Hepatocyte (in vitro differentiated cells): ENCODE measurements around the gene RBM27. TPM values are rescaled to one million over a fixed set of nuclear protein-coding genes. Genes with fewer than 3 reads are reported as not detected.

Experiments
- DNase-seq: peaks from one replicate; pipeline ENCODE4 v3.0.0-alpha.2; 2016; ENCODE audit warnings: low spot score
- H2AFZ ChIP-seq: fragments of 200-600 bp; sonication (generic); 2 replicates; pipeline ENCODE4 v1.6.0; 2016; ENCODE audit warnings: antibody characterized with exemption, mild to moderate bottlenecking
- H3K27ac ChIP-seq: fragments of 200-600 bp; sonication (generic); 2 replicates; pipeline ENCODE4 v1.5.1; 2016; ENCODE audit warnings: mild to moderate bottlenecking
- H3K27me3 ChIP-seq: fragments of 200-600 bp; sonication (generic); 2 replicates; pipeline ENCODE4 v1.6.1; 2016
- H3K36me3 ChIP-seq: fragments of 200-600 bp; sonication (generic); replicated peaks from 2 replicates; pipeline ENCODE4 v1.5.1; 2016; ENCODE audit warnings: low read depth; ENCODE audit not compliant: insufficient read depth
- H3K4me1 ChIP-seq: fragments of 200-600 bp; sonication (generic); 2 replicates; pipeline ENCODE4 v1.5.1; 2016; ENCODE audit warnings: mild to moderate bottlenecking, moderate library complexity; ENCODE audit not compliant: insufficient read depth
- H3K4me2 ChIP-seq: fragments of 200-600 bp; sonication (generic); 2 replicates; pipeline ENCODE4 v1.6.0; 2016
- H3K4me3 ChIP-seq: fragments of 200-600 bp; sonication (generic); 2 replicates; pipeline ENCODE4 v1.5.1; 2016; ENCODE audit warnings: mild to moderate bottlenecking
- H3K79me2 ChIP-seq: fragments of 200-600 bp; sonication (generic); 2 replicates; pipeline ENCODE4 v1.6.0; 2017; ENCODE audit warnings: mild to moderate bottlenecking
- H3K9me2 ChIP-seq: fragments of 200-600 bp; sonication (generic); replicated peaks from 2 replicates; pipeline ENCODE4 v1.6.0; 2017; ENCODE audit warnings: mild to moderate bottlenecking; ENCODE audit not compliant: insufficient read depth
- H3K9me3 ChIP-seq: fragments of 200-600 bp; sonication (generic); 2 replicates; pipeline ENCODE4 v1.5.1; 2016; ENCODE audit warnings: low read depth, mild to moderate bottlenecking
- H4K20me1 ChIP-seq: fragments of 200-600 bp; sonication (generic); 2 replicates; pipeline ENCODE4 v1.6.0; 2016; ENCODE audit warnings: mild to moderate bottlenecking; ENCODE audit not compliant: insufficient read depth, poor library complexity, severe bottlenecking
- EZH2 ChIP-seq: fragments of 200-600 bp; sonication (generic); IDR thresholded peaks from 2 replicates; pipeline ENCODE4 v1.6.1; 2016; ENCODE audit warnings: antibody characterized with exemption, mild to moderate bottlenecking, borderline replicate concordance
- EZH2phosphoT487 ChIP-seq: fragments of 200-600 bp; sonication (generic); IDR thresholded peaks from one replicate; pipeline ENCODE4 v1.6.1; 2018; ENCODE audit warnings: antibody characterized with exemption, mild to moderate bottlenecking, low read depth, moderate library complexity; ENCODE audit not compliant: unreplicated experiment, severe bottlenecking
- WGBS: methylation state at CpG from one replicate; pipeline ENCODE4 v1.1.6; 2016; ENCODE audit warnings: low lambda C conversion rate; ENCODE audit errors: missing lambda C conversion rate; 5-methylcytosine and 5-hydroxymethylcytosine counted together
- polyA plus RNA-seq: library from polyadenylated mRNA; unstranded; fragments of >200 nt; fragmentation: Nextera tagmentation; extraction: Ambion mirVana; gene quantifications from 2 replicates; pipeline ENCODE4 v1.2.1, GENCODE V29; 2016
- total RNA-seq: library from RNA; depleted of rRNA; stranded (reverse); fragments of >200 nt; gene quantifications from 2 replicates; pipeline ENCODE4 v1.2.3, GENCODE V29; 2014
- TF ChIP-seq, protein P1 (sequence below): fragments of 200-600 bp; sonication (generic); IDR thresholded peaks from 2 replicates; pipeline ENCODE4 v1.5.1; 2016; ENCODE audit warnings: antibody characterized with exemption, mild to moderate bottlenecking; ENCODE audit not compliant: poor library complexity

Gene RBM27
- total and polyA plus RNA-seq, 2 experiments from 2014 or later, result 3.0 to 28.8 TPM

DNA sequence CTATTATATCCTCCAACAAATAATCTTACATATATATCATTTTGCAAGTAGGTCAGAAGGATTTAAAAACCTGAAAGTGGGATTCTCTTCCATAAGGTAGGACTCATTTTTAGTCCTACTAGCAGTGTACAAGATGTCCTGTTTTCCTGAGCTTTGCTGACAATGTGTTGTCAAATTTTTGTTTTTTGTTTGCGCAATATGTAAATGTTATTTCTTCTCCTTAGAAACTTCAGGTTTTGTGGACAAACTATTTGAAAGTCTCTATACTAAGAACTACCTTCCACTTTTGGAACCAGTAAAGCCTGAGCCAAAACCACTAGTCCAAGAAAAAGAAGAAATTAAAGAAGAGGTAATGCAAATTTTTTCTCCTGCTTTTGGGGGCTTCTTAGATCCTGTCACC is 19.8 kb downstream of the RBM27 start:
- H3K27ac ChIP-seq, result no peak overlapping the region
- TF ChIP-seq, protein P1, sequence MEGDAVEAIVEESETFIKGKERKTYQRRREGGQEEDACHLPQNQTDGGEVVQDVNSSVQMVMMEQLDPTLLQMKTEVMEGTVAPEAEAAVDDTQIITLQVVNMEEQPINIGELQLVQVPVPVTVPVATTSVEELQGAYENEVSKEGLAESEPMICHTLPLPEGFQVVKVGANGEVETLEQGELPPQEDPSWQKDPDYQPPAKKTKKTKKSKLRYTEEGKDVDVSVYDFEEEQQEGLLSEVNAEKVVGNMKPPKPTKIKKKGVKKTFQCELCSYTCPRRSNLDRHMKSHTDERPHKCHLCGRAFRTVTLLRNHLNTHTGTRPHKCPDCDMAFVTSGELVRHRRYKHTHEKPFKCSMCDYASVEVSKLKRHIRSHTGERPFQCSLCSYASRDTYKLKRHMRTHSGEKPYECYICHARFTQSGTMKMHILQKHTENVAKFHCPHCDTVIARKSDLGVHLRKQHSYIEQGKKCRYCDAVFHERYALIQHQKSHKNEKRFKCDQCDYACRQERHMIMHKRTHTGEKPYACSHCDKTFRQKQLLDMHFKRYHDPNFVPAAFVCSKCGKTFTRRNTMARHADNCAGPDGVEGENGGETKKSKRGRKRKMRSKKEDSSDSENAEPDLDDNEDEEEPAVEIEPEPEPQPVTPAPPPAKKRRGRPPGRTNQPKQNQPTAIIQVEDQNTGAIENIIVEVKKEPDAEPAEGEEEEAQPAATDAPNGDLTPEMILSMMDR, result no peak
- no peak for TF ChIP-seq EZH2phosphoT487
- TF ChIP-seq EZH2, result no peak
- peaks cover 4% of the 10 kb centered on the region for H4K20me1 ChIP-seq
- H3K79me2 ChIP-seq, result peaks cover 62% of the 10 kb centered on the region
- peaks cover 8% of the 10 kb centered on the region for H3K36me3 ChIP-seq
- no peaks in the 10 kb centered on the region for H3K4me1 ChIP-seq
- no peak for DNase-seq
- 97% methylated on average over 1 of the region's 1 CpG for WGBS
- no peaks in the 10 kb centered on the region for H3K9me3 ChIP-seq
- no peak overlapping the region for H3K4me2 ChIP-seq
- no peak overlapping the region for H3K4me3 ChIP-seq
- H3K27me3 ChIP-seq, result no peaks in the 10 kb centered on the region
- H2AFZ ChIP-seq, result no peak overlapping the region
- H3K9me2 ChIP-seq, result no peaks in the 10 kb centered on the region

DNA sequence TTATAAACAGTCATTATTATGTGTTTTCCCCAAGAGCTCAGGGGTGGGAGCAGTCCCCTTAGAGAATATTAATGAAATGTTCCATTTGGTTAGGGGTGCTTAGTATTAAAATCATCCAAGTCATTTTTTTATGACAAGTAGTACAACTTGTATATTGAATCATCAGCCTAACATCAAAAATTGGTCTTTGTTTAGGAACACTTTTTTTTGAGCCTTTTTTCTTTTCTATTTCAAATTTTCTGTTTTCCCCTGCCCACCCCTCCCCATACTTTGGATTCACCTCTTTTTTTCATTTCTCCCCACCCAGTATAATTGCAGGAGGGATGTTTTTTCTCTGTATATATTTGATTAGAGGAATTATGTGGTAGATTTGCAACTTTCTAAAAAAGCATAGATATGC is 25.8 kb downstream of the RBM27 start:
- Histone ChIP-seq H3K4me1 (no peaks in the 10 kb centered on the region), H3K4me3 (no peak overlapping the region), H3K79me2 (peaks cover 14% of the 10 kb centered on the region), H3K9me3 (no peaks in the 10 kb centered on the region), H3K9me2 (no peaks in the 10 kb centered on the region), H3K27me3 (no peaks in the 10 kb centered on the region), H2AFZ (no peak overlapping the region), H3K4me2 (no peak overlapping the region), H4K20me1 (no peaks in the 10 kb centered on the region), H3K27ac (no peak overlapping the region), H3K36me3 (no peaks in the 10 kb centered on the region)
- no peak for TF ChIP-seq EZH2
- TF ChIP-seq EZH2phosphoT487, result no peak
- TF ChIP-seq, protein P1, result no peak
- no peak for DNase-seq

DNA sequence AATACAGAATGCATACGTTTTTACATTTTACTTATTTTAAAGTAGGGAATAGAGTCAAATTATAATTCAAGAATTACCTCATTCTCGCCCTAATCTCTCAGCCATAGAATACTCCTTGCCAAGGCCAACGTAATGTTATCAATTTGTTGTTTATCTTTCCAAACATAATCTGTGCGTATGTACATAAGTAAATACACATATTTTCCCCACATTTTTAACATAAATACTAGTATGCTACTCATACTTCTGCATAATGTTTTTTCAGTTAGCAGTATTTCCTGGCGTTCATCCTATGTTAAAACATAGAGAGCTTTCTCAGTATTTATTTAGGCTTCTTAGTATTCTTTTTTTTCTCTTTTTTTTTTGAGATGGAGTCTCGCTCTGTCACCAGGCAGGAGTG is 28.8 kb downstream of the RBM27 start:
- peaks cover 2% of the 10 kb centered on the region for H3K79me2 ChIP-seq
- H3K4me3 ChIP-seq, result no peak overlapping the region
- no peak for TF ChIP-seq EZH2phosphoT487
- no peak for TF ChIP-seq EZH2
- TF ChIP-seq, protein P1, result no peak
- no peak overlapping the region for H2AFZ ChIP-seq
- no peak for DNase-seq
- no peaks in the 10 kb centered on the region for H3K36me3 ChIP-seq
- H3K9me3 ChIP-seq, result no peaks in the 10 kb centered on the region
- WGBS, result 91% methylated on average over 6 of the region's 6 CpGs
- H4K20me1 ChIP-seq, result no peaks in the 10 kb centered on the region
- H3K4me2 ChIP-seq, result no peak overlapping the region
- H3K4me1 ChIP-seq, result no peaks in the 10 kb centered on the region
- no peak overlapping the region for H3K27ac ChIP-seq
- no peaks in the 10 kb centered on the region for H3K27me3 ChIP-seq
- no peaks in the 10 kb centered on the region for H3K9me2 ChIP-seq

DNA sequence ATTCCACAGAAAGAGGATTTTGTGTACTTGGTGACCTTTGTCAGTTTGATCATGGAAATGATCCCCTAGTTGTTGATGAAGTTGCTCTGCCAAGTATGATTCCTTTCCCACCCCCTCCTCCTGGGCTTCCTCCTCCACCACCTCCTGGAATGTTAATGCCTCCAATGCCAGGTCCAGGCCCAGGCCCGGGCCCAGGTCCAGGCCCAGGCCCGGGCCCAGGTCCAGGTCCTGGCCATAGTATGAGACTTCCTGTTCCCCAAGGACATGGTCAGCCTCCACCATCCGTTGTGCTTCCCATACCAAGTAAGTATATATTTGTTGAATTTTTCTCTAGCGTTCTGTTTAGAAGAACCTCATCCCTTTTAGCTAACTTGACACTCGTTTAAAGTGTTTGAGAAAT is 30.0 kb downstream of the RBM27 start:
- Histone ChIP-seq H3K27ac (no peak overlapping the region), H3K4me3 (no peak overlapping the region), H3K4me1 (no peaks in the 10 kb centered on the region), H2AFZ (no peak overlapping the region), H3K36me3 (no peaks in the 10 kb centered on the region), H4K20me1 (no peaks in the 10 kb centered on the region), H3K79me2 (no peaks in the 10 kb centered on the region), H3K9me3 (no peaks in the 10 kb centered on the region), H3K27me3 (no peaks in the 10 kb centered on the region), H3K9me2 (no peaks in the 10 kb centered on the region), H3K4me2 (no peak overlapping the region)
- no peak for TF ChIP-seq EZH2
- no peak for TF ChIP-seq EZH2phosphoT487
- TF ChIP-seq, protein P1, result no peak
- DNase-seq, result no peak
- 97% methylated on average over 5 of the region's 5 CpGs for WGBS
